ENCODE data around the gene ZFYVE28.

The ZFYVE28 gene

DNA sequence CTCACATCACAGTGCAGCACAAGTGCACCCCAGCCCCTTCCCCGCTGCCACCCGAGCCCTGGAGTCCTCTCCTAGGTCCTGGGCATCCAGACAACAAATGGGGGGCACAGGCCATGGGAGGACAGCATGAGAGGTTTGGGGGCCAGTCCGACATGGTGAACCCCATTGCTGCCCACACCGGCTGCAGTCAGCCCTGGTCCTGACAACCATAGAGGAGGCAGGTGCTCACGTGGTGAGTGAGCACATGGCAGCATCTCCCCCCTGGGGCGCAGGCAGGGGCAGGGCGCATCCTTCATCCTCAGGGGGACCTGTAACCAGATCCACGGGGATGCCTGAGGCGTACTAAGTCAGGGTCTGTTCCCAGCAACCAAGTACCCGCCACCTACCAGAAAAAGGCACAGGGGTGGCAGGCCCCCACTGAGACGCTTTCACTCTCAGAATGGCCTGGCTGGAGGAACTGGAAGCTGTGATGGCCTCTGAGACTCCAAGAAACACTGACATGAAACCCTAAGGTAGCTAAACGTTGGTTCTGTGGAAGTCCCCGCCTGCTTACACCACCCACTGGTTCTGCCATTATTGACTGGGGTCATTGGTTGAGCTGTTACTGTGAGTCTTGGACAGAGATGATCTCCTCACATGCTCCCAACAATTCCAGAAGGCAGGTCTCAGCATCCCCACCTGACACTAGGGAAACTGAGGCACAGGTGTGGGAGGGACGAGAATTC lies 6.5 kb downstream of the ZFYVE28 start:
- DNase-seq (ENCODE audit: low read depth): no peak

DNA sequence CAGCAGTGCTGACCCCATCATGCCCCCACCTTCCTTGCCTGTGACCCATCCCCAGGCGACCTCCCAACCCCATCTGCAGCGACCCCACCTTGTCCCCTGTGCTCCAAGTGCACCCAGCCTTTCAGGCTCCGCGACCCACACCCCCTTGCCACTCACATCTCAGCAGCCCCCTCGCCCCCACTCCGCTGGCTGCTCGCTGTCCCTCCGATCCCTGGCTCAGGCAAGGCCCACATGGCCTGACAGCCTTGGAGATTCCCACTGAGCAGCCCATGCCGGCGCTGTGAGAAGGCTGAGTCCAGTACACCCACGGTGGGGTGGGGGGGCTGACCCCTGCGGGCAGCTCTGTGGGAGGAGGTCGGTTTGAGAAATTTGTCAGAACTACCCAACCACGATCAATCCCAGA lies 9.1 kb downstream of the ZFYVE28 start:
- no peak for DNase-seq (ENCODE audit: low read depth)

DNA sequence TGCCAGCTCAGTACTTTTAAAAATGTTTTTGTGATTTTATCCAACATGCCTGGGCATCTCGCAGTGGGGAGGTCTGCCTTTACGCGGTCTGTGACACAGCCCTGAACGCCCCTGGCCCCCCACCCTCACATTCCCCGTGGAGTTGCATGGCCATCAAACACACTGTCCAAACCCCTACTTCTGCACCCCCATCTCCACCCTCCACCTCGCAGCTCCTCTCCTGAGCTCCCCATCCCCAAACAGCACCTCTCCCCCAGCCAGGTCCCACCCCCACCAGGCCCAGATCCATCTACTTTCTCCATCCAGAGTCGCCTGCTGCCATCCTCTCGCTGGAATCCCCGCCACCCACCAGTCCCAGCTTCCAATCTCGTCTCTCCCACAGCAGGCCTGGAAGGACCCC lies 9.5 kb downstream of the ZFYVE28 start:
- DNase-seq (ENCODE audit: low read depth): no peak

DNA sequence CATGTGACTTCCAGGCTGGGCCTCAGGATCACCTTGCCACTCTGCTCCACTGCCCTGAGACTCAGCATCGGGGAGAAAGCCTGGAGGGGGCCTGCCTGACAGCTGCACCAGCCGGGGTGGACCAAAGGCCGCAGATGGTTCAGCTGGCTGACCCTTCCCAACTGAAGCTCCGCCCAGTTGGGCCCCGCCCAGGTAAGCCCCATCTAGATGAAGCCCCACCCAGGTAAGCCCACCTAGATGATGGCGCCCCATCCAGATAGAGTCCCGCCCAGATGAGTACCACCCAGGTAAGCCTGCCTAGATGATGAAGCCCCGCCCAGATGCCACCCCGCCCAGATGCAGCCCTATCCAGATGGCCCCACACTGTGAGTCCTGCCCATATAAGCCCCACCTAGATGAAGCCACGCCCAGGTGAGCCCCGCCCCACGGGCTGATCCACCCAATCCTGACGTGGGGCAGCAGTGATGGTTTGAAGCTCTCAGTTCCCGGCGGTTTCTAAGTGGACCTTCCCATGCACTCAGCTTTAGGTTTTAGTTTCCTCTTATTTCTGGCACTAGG lies 10.0 kb downstream of the ZFYVE28 start:
- DNase-seq (ENCODE audit: low read depth): no peak

GRCh38 chr4:2407991-2408342 lies 10.5 kb downstream of the ZFYVE28 start:
- no peak for DNase-seq (ENCODE audit: low read depth)

GRCh38 chr4:2406920-2407319 lies 11.5 kb downstream of the ZFYVE28 start:
- no peak for DNase-seq (ENCODE audit: low read depth)

GRCh38 chr4:2406406-2406805 lies 12.0 kb downstream of the ZFYVE28 start:
- DNase-seq (ENCODE audit: low read depth): no peak

- no peak for DNase-seq (ENCODE audit: low read depth)
Measured at GRCh38 chr4:2402941-2403340, 15.5 kb downstream of the ZFYVE28 start.

- no peak for DNase-seq (ENCODE audit: low read depth)
Measured at GRCh38 chr4:2402048-2402842, 16.2 kb downstream of the ZFYVE28 start.

DNA sequence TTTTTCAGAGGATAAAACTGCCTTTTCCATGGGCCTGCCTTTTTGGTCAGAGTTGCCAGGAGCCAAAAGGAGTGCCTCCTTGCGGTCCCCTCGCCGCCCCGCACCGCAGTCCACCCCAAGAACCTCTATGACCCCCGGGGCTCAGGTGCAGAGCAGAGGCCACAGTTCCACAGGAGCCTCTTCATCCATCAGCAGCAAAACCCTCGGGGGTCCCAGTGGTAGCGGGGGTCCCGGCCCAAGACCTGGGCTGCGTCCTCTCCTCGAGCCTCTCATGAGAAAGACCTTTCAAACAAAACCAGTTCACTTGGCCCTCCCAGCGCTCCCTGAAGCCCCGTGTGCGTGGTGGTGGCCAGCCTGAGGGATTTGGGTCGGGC lies 16.8 kb downstream of the ZFYVE28 start:
- no peak for DNase-seq (ENCODE audit: low read depth)

- no peak for DNase-seq (ENCODE audit: low read depth)
Measured at GRCh38 chr4:2400841-2401609, 17.4 kb downstream of the ZFYVE28 start.

- DNase-seq (ENCODE audit: low read depth): no peak
Measured at GRCh38 chr4:2399631-2400190, 18.7 kb downstream of the ZFYVE28 start.

GRCh38 chr4:2399216-2399615 lies 19.2 kb downstream of the ZFYVE28 start:
- no peak for DNase-seq (ENCODE audit: low read depth)

GRCh38 chr4:2397596-2398379 lies 20.7 kb downstream of the ZFYVE28 start:
- DNase-seq (ENCODE audit: low read depth): no peak

GRCh38 chr4:2396781-2397368 lies 21.6 kb downstream of the ZFYVE28 start:
- no peak for DNase-seq (ENCODE audit: low read depth)

DNA sequence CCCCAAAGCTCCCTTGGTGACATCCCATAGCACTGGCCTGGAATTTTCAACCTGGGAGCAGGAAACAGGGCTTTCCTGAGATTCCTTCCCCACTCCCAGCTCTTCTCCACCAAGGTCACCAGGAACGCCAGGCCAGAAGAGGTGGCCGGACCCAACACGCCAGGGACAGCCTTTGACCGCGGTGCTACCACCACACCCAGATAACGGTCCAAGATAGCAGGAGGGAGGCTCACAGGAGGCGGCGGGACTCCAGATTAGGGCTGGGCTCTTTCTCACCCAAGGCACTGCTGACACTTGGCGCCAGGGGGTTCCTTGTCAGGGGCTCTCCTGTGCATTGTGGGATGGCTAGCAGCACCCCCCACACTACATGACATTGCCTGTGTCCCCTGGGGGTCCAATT lies 22.9 kb downstream of the ZFYVE28 start:
- no peak for DNase-seq (ENCODE audit: low read depth)

DNA sequence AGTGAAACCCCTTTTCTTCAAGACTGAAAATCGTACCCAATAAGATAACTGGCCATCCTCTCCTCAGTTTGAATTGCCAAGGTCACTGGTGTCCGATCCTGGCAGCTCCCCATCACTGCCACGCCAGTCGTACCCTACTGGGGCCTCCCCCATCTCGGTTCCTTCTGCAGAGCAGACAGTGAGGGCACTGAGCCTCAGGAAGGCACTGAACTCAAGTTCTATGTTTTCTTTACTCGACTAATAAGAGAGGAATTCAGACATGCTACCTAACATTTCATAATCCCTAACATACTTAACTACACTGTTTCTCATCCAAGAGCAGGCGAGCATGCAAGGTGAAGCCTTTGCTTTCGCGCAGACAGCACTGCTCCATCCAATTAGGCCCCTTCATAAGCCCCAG lies 23.4 kb downstream of the ZFYVE28 start:
- no peak for DNase-seq (ENCODE audit: low read depth)

- DNase-seq (ENCODE audit: low read depth): no peak
Measured at GRCh38 chr4:2394528-2394927, 23.9 kb downstream of the ZFYVE28 start.

- DNase-seq (ENCODE audit: low read depth): no peak
Measured at GRCh38 chr4:2393353-2394270, 24.8 kb downstream of the ZFYVE28 start.

DNA sequence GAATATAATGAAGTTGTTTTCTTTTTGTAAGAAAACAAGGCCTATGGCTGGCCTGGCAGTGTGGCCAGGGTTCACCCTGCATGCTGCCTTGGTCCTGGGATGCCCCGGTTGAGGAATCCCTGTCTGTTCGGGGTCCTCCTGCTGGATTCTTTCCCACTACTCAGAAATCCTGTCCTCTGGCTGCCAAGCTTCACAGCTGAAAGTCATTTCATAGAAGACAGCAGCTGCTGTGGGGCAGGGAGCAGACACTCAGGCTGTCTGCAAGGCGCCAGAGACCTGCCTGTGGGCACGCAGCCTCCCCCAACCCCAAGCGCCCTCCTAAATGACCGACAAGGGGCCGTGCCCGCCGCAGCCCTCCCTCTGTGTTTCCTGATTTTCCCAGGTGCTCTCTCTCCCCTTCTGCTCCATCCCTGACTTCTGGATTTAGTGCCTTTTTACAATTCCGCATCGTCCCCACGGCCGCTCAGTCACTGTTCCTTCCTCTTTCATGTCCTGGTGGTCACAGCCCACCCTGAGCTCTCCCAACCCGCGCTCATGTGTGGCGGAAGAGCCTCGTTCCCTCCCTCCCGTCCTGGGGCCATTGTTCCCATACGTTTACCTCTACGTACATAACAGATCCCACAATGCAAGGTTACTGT lies 27.5 kb downstream of the ZFYVE28 start:
- no peak for DNase-seq (ENCODE audit: low read depth)
